GM18502 (cell line): ENCODE measurements around the gene AP2A1.

Experiments
- ATAC-seq: cut with Tn5 transposase; IDR thresholded peaks from one replicate; pipeline ENCODE4 v1.9.1; 2021; ENCODE audit warnings: mild to moderate bottlenecking; ENCODE audit not compliant: unreplicated experiment, poor library complexity

Gene AP2A1

DNA sequence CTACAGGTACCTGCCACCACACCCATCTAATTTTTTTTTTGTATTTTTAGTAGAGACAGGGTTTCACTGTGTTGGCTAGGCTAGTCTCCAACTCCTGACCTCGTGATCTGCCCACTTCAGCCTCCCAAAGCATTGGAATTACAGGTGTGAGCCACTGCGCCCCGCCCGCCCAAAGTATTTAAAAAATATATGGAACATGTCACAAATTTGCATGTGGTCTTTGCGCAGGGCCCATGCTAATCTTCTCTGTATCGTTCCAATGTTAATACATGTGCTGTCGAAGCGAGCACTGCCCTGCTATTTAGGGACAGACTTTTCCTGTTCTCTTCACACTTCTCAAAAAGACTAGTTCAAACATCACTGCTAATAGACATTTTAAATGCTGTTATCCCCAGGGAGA, 2.5 kb upstream of the AP2A1 start:
- no peak for ATAC-seq

DNA sequence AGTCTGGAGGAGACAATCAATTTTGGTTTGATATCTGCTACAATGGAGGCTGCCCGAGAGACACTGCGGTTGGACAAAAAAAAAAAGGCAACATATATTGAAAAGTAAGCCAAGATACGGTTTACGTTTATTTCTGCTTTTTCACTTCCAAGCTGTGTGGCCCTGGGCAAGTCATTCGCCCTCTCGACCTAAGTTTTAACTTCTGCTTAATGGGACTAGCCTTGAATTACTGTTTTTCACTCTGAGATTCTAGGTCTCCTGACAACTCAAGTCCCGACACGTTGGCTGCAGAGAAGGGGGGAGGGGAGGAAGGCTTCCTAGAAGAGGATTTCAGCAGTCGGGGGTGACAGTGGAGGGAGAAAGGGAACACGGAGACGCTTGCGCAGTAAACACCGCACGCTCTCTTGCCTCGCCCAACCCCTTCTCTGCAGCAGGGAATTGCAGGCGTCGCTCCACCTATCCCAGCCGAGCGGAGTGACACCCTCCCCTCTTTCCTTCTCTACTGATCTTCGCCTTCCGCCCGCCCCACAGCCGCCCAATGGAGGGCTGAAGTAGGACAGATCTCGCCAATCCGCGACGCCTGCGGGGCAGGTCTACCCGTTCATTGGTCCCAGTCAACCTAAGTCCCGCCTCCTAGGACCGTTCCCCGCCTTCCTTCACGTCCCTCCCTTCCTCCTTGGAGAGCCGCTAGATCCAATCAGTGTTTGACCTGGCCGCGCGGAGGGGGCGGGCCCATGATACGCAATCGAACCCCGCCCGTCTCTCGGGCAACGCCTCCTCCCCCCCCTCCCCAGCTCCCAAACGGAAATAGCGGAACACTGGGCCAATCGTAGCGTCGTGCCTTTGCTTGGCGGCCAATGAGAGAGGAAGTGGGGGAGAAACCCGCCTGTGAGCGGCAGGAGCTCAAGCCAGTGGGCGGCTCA, 533 bp upstream of the AP2A1 start:
- ATAC-seq = peak; percentile 90

DNA sequence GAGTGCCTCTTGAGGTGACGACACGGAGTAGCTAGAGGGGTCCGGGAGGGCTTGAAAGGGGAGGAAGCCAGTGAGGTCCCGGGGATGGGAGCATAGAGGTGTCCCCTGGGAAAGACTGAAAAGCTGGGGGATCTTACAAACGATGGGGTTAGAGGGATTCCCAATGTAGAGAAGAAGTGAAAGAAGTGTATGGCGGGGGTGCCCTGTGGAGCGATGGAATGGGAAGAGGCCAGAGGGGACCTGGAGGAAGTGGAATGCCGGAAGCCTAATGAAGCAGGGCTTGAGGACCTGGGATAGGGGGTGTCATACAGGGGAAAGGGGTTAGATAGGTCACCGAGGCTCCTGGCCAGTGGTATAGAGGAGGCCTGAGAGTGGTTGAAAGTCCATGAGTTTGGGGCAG, 580 bp downstream of the AP2A1 start:
- no peak for ATAC-seq

DNA sequence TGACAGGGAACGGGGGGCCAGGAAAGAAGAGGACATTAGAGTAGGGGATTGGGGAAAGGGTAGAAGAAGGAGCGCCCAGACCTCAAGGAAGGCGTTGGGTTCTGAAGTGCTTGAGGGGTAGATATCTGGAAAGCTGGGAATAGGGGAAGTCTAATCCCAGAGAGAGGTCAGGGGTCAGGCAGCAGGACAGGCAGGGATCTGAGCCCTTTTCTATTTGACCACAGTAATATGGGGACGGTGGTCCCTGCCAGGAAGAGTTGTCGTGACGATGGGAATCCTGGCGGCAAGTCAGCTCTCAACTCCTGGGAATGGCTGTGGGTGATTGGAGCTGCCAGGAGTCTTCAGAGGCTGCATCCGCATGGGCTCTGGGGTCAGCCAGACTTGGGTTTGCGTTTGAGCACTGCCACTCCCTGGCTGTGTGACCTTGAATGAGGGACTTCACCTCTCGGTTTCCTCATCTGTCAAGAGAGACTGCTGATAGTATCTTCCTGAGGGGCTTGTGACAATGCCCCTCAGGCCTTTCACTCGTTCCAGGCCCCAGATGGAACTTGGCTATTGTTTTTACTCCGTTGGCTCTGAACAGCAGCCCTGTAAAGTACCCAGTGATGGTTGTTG, 1.3 kb downstream of the AP2A1 start:
- ATAC-seq = no peak

DNA sequence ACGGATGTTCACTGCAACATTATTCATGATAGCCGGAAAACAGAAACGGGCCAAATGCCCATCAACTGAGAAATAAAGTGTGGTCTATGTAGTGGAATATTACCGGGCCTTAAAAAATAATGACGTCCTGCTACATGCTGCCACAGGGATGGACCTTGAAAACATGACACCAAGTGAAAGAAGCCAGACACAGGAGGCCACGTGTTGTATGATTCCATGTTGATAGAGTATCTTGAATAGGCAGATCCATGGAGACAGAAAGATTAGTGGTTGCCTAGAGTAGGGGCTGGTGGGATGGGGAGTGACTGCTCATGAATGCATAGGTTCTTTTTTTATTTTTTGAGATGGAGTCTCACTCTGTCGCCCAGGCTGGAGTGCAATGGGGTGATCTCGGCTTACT, 3.7 kb downstream of the AP2A1 start:
- ATAC-seq = no peak

DNA sequence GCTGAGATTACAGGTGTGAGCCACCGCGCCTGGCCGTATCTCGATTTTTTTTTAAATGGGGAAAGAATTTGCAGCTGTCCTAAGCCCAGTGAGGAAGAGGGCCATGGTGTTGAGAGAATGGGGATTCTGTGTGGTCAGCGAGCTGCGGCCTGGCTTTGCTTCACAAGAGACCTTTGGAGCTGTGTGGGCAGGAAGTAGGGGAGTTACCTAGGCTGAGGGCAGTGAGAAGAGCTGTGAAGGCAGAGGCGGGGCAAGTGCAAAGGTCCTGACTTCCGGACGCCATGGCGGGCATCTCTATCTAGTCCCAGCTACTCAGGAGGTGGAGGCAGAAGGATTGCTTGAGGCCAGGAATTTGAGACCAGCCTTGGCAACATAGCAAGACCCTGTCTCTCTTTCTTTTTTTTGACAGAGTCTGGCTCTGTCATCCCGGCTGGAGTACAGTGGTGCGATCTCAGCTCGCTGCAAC, 4.9 kb downstream of the AP2A1 start:
- ATAC-seq = no peak

DNA sequence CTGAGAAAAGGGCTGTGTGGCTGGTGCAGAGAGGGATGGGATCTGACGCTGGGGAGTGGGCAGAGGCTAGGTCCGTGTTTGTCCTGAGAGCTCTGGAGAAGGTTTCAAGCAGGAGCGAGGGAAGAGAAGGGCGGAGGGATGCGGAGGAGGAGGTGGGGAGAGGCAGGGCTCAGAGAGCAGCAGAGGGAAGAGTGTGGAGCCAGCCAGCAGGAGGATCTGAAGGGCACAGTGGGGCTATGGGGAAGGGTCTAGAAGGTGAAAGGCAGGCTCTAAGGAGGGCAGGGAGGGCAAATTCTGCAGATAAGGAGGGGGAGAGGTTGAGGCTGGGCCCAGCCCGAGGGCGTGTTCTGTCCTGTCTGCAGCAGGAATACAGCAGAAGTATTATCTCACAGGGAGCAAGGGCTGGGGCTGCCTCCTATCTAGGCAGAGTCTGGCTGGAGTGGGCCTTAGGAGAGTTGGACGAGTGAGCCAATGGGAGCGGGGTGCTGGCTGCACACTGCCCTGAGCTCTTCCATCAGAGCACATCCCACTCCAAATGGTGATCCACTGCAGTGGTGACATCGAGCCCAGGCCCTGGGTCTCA, 6.1 kb downstream of the AP2A1 start:
- no peak for ATAC-seq

DNA sequence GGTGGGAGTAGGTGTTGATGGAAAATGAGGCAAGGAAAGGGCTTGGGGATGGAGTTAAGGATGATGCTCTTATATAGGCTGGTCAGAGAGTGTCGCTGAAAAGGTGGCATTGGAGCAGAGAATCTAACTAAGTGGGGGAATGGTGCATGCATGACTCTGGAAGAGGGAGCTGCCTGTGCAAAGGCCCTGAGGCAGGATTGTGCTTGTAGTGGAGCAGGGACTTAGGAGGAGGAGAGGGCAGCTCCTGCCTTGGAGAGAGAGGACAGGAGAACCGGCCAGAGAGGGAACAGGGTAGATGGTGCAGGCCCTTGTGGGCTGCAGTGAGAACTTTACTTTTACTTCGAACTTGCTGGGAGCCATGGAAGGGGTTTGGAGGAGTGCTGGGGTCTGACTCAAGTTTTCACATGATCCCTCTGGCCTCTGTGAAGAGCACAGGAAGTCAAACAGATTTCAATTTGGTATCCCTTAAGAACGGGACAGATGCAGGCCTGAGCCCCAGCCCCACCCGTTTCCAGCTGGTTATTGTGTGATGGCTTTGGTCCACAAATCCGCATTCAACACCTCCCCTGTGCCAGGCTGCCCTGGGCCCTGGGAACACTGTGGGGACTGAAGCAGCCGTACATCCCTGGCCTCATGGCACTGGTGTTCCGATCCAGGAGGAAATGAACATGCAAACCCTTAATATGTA, 7.0 kb downstream of the AP2A1 start:
- ATAC-seq = no peak

DNA sequence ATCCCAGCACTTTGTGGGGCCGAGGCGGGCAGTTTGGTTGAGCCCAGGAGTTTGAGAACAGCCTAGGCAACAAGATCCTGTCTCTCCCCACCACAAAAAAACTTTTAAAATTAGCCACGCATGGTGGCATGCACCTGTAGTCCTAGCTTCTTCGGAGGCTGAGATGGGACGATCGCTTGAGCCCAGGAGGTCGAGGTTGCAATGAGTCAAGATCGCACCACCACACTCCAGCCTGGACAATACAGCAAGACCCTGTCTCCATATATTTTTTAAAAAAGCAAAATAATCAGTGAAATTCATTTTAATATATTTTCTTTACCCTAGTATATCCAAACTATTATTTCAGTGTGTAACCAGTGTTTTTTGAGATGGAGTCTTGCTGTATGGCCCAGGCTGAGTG, 8.2 kb downstream of the AP2A1 start:
- no peak for ATAC-seq

DNA sequence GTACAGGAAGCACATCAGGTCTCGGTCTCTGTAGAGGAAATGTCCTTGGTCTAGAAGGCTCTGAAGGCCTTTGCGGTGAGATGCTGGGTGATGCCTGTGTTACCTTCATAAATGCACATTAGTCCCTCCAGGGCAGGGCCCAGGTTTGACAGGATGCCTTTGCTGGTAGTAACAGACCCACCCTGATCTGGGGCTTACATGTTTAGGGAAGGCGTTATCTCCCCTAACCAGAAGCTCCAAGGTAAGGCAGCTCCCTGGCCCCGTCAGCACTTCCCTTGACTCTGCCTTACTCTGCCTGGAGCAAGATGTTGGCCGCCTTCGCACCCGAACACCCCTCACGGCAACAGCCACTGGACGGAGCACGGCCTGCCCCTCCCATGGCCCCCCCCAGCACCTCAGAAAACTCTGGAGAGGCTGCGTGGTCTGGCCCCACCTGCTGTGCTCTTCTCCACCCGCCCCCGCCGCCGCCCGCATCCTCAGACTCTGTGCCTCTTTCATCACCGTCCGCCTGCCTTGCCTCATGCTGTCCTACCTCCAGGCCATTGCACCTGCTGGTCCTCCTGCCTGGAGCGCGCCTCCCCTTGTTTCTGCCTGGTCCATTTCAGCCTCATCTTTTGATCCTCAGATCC, 9.1 kb downstream of the AP2A1 start:
- no peak for ATAC-seq

DNA sequence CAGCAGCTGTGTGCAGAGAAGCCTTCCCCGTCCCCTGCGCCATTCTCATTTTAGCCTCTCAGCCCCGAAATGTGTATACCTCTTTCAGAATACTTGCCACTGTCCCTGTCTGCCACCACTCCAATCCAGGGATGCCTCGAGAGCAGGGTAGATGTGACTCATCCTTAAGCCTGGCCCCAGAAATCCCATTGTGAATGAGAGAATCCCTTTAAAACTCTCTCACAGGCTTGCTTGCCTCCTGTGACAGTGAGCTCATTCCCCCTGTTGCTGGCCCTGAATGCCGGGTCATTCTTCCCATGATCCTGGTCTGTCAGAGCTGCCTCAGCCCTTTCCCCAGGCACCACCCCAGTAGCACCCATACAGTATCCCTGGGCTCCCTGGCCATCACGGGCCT, 9.6 kb downstream of the AP2A1 start:
- ATAC-seq = no peak

DNA sequence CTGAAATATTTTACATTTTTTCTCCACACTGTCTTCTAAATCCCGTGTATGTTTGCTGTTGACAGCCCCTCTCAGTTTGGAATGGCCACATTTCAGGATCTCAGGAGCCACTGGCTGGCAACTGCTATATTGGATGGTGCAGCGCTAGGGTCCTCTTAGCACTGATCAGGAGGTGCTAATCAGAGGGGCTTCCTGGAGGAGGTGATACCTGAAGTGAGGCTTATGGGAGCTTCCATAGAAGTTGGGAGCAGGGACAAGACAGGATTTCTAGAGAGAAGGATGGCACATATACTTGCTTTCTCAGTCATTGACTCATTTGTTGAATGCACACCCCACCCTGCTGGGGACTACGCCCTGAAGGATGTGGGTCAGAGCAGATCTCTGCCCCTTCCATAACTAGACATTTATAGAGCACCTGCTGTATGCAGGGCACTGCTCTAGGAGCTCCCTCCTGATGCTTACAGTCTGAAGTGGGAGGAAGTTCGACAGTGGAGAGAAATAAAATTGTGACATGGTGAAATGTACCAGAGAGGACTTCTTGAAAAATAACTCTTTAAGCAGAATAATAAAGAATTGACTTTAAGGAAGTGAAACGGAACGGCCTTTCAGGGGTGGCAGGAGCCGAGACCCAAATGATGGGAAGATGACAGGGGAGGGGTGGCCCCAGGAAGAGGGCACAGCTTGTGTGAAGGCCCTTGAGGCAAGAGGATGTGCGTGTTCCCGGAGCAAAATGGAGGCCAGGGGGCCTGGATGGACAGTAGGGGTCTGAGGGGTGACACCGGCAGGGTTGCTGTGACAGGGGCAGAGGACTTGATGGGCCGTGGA, 13.1 kb downstream of the AP2A1 start:
- ATAC-seq = no peak

DNA sequence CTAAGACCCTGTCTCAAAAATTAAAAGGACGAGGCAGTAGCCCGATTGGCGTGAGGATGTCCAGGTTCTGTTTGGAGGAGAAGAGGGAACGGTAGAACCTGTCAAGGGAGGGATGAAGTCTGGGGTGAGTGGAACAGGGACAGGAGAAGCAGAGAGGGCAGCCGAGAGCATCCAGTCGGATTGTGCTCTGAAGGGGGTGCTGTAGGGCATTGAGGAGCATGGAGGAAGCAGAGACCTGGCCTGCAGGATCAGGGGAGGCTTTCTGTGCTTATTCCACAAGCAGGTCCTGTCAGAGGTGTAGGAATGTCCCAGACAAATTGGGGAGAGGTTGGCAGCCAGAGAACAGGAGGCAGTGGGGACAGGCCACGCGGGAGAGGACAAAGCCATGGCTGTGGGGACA, 14.1 kb downstream of the AP2A1 start:
- no peak for ATAC-seq

DNA sequence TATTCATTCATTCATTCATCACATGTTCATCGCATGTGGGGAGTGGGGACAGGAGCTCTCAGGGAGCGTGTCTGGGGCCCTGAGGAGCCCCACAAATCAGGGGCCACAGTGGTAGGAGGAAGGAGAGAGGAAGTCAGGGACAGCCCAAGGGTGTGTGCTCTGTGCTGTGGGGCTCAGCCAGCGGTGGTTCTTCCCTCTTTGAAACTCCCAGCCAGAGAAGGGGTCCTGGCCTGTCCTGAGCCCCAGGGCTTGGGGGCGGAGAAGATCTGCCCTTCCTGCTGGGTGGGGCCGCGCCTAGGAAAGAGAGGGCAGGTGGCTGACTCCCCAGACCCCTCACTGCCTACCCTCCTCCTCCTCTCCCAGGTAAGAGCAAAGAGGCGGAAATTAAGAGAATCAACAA, 14.6 kb downstream of the AP2A1 start:
- ATAC-seq = no peak

DNA sequence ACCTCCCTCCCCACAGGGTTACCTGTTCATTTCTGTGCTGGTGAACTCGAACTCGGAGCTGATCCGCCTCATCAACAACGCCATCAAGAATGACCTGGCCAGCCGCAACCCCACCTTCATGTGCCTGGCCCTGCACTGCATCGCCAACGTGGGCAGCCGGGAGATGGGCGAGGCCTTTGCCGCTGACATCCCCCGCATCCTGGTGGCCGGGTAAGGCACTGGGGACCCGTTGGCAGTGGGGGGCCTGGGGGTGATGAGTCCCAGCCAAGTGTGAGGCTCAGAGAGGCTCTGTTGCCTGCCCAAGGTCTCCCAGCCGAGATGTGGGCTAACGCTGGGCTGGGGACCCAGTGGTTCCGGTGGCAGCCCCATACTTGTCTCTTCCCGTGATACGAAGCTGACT, 15.7 kb downstream of the AP2A1 start:
- no peak for ATAC-seq

DNA sequence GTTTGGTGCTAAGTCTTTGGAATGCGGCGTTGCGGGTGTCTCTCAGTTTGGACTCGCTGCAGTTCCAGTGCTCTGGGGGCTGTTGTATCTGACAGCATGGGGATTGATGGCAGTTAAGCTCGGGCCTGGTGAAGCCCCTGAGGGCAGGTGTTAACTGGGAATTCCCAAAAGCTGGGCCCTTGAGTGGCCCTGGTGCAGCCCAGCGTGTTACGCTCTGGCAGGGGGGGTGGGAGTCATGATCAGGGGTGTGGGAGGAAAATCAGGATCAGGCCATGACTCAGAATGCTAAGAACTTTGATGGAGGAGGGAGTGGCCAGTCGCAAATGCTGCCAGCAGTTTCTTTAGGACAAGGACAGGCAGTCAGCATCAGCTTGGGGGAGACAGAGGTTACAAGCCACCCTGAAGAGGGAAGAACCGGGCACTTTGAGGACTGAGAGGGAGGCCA, 19.6 kb downstream of the AP2A1 start:
- no peak for ATAC-seq

DNA sequence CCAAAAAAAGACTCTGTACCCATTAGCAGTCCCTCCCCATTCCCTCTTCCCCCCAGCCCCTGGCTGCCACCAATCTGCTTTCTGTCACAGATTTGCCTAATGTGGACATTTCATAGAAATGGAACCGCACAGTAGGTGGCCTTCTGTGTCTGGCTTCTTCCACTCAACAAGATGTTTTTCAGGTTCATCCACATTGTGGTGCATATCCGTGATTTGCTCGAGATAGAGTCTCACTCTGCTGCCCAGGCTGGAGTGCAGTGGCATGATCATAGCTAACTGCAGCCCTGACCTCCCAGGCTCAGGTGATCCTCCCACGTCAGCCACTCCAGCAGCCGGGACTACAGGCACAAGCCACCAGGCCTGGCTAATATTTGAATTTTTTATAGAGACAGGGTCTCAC, 20.9 kb downstream of the AP2A1 start:
- no peak for ATAC-seq

DNA sequence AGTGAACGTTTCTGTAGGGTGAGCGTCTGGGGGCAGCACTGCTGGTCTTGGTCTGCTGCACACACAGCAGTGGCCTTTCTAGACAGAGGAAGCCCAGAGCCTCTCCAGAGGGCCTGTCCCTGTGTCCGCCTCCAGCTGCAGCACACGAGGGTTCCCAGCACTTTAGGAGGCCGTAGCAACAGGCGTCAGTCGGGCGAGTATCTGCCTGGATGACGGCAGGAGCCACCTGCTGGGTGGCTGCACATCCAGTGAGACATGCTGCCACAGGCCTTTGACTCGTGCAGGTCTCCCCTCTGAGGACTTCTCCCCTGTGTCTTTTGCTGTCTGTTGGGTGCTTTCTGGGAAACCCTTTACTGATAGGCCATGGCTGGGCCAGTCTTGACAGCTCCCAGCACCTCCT, 22.1 kb downstream of the AP2A1 start:
- ATAC-seq = no peak

DNA sequence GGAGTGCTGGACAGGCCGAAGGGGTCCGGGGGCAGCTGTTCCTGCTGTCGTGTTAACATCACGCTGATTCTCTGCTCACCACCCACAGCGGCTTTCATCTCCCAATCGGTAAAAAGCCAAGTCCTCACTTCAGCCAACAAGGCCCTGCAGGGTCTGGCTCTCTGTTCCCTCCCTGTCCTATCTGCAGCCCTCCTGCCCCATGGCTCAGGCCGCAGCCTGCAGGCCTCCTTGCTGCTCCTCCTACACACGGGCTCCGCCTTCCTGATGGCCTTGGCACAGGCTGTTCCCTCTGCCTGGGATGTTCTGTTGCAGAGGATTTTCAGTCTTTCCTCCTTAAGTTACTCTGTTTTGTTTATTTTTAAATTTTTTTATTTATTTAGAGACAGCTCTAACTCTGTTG, 24.1 kb downstream of the AP2A1 start:
- ATAC-seq = no peak
